Activated naive CD4-positive, alpha-beta T cell treated with anti-CD3 and anti-CD28 coated beads, Interleukin-2, amount 50 U/mL, for 16 hours (primary cell): ENCODE measurements around the gene QKI.
"Not testable (repeated sequence)": the region's sequence is repeated elsewhere in the genome, so short reads cannot be mapped to it uniquely, and the experiment has no call there.

Source experiments
- DNase-seq: peaks from one replicate; pipeline ENCODE4 v3.0.0-alpha.2; 2020

Gene QKI

DNA sequence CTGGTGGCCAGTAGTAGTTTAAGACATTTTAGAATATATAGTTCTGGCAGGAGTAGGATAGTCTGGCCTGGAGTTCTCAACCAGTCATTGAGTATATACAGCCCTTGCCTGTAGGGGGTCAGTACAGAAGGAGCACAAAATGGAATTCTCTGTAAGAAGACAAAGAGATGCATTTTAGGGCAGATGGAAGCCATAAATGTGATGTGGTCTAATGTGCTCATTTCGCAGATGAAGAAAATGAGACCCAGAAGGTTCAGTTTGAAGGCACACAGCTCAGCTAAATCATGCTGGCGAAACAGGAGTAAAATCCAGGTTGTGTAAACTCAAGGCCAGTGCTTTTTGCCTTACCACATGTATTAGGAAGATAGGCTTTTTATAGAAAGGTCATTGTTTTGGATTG is 29.6 kb downstream of the QKI start:
- DNase-seq = no peak

DNA sequence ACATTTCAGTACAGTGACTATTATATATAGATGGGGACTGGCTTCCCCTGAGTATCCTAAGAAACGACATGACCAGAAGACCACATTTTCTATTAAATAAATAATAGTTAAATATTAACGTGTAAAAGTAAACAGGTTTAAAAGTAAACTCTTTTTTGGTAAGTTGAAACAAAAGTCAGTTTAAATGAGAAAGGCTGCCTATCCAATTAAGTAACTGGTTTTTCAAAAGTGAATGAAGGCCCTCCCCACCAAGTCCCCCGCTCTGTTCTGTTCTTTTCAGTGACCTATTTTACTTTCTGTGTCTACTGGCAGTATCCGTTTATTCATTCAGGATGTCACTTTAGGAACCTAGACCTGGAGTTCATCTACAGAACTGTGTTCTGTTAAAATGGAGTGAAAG is 32.0 kb downstream of the QKI start:
- DNase-seq = no peak

DNA sequence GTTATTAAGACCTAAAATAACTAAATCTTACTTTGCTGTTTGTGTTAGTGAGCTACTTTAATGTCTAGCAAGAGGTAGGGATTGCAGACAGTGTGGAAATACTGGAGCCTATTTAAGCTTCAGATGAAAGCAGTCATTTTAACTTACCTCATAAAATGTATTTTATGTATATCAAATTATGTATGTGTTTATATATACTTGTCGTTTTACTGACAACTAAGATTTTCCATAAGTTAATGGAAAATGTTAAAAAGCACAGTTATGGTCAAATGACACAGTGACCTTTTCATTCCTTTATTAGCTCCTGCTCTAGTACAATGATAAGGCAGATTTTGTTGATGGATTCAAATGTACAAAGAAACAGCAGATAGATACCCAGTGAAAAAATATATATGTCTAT is 34.6 kb downstream of the QKI start:
- no peak for DNase-seq

DNA sequence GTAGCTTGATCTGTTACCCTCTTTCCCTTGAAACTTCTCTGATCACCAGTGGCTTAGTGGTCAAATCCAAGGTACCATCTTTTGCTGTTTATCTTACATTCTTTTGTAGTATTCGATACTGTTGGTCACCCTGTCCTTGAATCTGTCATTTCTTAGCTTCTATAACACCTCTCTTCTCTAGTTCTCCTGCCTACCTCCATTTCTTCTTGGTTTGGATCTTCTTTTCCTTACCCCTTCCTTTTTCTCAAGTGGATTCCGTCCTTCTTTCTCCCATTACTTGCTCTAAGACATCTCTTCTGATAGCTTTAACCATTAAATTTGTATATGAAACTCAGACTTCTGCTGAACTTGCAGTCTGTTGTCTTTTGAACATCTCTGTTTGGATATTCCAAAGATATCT is 39.9 kb downstream of the QKI start:
- DNase-seq = no peak

DNA sequence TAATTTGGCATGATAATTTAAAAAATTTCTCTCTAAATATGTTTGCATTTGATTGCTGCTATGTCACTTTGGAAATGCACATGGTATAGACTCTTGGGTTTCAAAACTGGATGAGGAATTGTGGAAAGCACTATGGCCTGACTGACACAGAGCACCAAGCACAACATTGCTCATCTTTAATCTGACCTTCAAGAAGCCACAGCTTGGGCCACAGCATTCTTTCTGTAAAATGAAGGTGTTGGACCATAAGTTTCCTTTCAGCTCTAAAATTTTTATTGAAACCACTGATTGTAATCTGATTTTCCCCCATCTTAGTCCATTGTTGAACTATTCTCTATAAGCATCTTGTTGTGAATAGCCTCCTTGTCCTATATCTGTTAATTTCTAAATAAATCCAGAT is 41.0 kb downstream of the QKI start:
- no peak for DNase-seq

DNA sequence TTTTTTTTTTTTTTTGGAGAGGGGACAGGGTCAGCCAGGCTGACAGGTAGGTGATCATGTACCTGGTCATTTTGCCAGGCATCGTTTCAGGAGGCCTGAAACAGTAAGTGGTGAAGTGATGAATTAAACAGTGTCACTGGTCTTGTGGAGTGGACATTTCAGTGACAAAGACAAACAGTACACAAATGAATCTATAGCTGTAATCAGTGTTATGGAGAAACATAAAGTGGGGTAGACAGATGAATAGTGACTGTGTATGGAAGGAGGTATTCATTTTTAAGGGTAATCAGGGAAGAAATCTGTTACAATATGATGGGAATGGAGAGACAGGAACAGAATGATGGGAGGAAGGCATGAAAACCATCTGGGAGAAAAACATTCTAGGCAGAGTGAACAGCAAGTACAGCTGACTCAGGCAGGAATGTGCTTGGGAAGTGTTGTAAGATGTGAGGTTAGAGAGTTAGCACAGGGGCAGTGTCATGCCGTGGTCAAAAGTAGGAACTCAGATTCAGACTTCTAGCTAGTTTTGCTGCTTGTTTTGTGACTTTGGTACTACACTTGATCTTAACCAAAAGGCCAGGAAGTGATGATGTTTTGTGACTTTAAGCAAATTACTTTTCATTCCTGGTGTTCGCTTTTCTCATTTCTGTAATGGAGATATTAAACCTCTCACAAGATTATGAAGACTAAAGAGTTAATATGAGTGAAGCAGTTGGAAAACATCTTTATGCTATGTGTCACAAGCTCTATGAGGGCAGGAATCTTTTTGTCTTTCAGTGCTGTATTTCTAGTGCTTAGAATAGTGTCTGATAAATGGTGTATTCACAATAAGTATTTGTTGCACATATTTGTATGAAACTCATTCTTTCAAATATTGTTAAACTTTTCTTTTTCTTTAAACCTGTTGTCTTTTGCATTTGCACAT is 43.4 kb downstream of the QKI start:
- DNase-seq = no peak

DNA sequence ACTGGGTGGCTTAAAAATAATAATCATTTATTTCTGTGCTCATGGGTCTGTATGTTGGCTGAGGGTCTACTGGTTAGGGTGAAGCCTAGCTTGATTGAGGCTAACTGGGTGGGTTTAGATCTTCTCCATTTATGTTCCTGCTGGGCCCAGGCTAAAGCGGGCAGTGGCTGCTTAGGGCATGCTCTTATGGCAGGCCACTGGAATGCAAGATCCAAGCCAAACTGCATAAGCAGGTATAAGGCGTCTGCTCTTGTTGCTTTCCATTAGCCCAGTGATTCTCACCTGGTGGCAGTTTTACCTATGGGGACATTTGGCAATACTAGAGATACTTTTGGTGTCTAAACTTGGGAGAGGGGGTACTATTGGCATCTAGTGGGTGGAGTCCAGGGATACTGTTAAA is 44.5 kb downstream of the QKI start:
- no peak for DNase-seq

DNA sequence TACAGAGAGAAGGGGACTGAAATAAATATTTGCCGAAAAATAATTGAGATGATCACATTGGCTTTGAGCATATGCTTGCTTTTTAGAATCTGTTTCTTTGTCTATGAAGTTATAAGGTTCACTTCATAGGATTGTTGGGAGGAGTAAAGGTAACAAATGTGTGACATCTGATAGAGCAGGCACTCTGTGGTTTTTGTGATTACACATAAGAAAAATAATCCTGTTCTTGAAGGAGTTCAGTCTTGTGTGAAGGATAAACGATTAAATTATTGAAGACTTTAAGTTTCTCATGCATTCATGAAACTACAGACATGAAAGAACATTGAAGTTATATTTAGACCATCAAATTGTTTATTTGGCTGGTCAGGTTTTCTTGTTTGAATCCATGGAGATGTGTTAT is 45.0 kb downstream of the QKI start:
- DNase-seq = no peak

DNA sequence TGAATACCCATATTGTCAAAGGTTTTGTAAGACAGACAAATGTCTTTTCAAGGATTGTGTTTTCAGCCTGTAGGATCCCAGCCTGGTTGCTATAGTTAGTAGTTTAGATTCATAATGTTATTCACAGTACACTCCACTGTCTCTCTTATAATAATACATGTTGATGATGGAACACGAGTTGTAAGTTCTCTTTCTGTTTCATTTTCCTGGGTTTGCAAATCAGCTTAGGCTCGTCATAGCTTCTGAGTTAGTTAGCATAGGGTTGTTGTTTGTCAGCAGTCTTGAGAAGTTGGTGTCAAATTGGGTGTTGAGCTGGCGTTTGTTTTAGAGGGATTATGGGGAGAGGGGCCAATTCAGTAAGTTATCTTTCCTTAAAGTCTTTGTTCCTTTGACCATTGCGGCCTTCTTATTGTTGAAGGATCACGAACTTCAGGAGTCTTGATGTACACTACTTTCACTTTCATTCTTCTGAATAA is 45.8 kb downstream of the QKI start:
- DNase-seq = no peak

DNA sequence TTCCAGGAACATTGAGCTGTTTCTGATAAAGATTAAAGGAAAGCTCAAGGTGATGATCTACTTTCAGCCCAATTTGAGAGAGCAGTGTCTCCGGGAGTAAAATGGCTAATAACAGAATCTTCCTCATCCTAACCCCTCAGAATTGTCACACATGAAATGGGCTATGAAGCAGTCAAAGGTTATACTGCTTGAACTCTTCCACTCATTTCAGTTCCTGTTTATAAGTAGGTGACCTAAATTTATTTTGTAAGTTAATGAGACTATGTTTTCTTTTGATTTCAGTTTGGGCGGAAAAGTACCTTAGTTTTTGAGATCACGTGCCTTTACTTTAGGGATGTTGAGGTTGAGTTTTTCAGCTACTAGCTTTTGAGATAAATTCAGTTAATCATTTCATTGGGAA is 47.2 kb downstream of the QKI start:
- no peak for DNase-seq

DNA sequence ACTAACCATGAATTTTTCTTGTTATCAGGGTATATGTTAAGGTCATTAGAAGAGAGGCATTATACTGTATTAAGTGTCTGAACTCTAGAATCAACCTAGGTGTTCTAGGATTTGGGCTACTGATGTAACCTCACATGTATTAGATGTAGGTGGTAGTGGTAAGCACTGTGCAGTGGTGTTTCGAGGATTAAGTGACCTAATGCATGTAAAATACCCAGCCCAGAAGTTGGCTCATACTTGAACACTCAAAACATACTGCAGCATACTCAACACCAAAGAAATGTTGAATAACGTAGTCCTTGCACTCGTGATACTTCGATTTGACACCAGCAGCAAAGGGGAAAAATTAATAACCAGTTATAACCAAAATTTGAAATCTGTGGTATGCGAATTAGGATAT is 48.7 kb downstream of the QKI start:
- DNase-seq = no peak

DNA sequence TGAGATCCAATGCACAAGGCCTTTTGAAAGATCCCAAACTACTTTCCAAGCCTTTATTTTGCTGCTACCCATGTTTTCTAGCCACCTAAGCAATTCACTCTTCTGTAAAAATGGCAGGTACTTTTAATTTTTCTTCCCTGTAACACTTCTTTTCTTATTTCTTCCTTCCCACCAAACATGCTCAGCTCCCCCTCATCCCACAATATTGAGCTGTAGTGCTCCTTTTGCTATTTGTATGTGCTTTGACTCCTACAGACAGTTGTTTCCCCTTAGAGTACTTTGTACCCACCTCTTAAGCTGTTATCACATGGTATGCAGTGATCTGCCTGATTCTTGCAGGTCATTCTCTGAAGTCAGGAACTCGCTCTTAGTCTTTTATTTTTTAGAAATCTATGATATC is 49.3 kb downstream of the QKI start:
- no peak for DNase-seq

DNA sequence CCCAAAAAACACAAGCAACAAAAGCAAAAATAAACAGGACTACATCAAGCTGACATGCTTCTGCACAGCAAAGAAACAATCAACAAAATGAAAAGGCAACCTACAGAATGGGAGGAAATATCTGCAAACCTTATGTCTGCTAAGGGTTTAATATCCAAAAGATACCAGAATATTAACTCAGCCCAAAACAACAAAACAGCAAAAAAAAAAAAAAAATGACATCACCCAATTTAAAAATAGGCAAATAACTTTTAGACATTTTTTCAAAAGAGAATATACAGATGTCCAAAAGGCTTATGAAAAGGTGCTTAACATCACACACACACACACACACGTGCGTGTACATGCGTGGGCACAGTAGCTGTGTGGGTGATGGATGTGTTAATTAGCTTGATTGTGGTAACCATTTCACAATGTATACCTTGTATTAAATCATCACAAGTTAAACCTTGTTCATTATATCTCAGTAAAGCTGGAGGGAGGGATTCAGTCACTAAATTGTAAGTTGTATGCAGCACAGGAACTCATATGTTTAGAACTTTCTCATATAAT is 52.4 kb downstream of the QKI start:
- DNase-seq = no peak

DNA sequence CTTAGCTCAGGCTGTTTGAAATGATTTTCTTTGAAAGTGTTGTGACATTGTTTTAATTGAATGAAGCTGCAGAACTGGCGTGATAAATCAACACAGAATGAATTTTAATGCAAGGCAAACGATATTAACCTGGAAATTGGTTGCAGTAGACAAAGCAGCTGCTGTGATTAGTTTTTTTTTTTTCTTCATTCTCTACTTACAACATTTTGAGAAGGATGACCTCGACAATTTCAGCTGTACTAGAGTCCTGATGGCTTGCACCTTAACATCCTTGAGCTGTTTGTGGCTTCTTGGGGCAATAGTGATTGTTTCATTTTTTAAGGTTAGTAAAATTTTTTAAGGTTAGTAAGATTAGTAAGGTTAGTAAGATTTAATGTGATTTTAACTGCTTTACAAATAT is 54.2 kb downstream of the QKI start:
- no peak for DNase-seq

DNA sequence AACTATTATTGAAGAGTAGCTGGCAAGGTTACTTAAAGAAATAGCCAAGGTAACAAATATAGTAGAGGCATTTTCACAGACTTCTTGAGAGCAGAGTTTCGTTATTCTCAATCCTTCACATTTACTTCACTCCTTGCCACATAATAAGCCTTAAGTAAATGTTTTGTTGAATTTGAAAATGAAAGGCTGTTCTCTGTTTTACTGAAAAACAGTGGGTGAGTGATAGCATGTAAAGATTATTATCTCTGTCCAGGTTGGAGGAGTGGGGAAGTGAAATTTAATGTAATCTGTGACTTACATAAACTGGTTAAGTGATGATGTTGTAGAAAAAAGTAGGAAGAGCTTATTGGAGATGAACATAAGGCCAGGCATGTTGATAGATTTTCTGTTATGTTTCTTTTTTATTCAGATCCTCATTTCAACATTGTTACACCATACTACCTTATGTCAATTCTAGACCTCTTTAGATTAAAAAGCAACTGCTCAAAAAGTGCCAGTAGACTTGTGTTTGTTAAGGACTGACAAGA is 55.0 kb downstream of the QKI start:
- DNase-seq = no peak

DNA sequence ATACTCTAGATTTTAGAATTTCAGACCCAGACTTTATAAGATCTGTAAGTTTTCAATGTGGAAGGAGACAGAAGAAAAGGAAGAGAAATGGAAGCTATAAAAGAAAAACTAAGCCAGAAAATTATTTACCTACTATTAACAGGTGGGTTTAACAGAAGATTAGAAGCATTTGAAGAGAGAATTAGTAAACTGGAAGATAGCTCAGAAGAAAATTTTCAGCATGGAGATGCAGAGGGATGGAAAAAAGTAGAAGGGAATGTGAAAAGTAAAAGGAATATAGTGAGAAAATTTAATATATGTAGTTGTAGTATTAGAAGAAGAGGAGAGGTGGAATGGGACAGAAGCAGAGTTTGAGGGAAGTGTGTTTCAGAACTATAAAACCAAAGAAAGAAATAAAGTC is 56.1 kb downstream of the QKI start:
- no peak for DNase-seq

DNA sequence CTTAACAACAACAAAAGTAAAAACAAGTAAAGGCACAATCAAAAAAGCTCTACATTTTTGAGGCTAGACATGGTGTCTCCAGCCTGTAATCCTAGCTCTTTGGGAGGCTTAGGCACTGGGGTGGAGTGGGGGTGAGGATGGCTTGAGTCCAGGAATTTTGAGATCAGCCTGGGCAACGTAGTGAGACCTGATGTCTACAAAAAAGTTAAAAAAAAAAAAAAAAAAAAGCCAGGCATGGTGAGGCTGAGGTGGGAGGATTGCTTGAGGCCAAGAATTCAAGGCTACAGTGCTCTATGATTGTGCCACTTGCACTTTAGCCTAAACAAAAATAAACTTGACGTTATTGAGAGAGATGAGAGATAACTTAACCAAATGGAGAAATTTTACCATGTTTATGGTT is 60.1 kb downstream of the QKI start:
- DNase-seq = no peak

DNA sequence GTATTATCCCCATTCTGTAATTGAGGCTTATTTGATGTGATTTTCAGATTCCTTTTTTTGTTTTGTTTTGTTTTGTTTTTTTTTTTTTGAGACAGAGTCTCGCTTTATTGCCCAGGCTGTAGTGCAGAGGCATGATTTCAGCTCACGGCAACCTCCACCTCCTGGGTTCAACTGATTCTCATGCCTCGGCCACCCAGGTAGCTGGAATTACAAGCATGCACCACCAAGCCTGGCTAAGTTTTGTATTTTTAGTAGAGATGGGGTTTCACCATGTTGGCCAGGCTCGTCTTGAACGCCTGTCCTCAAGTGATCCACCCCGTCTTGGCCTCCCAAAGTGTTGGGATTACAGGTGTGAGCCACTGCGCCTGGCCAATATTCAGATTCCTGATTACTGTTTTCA is 62.4 kb downstream of the QKI start:
- not testable (repeated sequence) for DNase-seq

DNA sequence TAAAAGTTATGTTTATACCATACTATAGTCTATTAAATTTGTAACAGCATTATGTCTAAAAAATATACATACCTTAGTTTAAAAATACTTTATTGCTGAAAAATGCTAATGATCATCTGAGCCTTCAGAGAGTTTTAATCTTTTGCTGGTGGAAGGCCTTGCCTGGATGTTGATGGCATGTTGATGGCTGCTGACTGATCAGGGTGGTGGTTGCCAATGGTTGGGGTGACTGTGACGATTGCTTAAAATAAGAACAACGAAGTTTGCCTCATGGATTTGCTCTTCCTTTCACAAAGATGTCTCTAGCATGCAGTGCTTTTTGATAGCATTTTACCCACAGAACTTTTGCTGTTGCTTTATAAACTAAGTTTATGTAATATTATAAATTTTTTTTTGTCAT is 68.6 kb downstream of the QKI start:
- DNase-seq = no peak

DNA sequence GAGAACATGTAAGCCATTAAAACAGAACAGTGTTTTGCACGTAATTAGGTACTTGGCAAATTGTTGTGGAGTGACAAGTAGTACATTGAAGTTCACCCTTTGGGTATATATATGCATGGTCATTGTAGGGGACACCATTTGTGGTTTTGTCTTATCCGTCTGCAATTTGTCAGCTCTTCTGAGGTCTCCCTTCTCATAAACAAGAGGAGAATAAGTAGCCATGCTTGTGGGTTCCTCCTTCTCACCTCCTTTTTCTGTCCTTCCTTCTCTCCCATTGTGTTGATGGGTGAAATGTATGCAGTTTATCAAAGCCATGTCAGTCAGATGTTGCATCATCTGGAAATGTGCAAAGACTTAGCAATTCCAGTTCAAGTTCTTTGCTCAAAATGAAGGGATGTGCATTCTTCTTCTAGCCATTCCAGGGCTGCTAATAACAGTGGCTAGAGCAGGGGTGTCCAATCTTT is 70.9 kb downstream of the QKI start:
- no peak for DNase-seq

DNA sequence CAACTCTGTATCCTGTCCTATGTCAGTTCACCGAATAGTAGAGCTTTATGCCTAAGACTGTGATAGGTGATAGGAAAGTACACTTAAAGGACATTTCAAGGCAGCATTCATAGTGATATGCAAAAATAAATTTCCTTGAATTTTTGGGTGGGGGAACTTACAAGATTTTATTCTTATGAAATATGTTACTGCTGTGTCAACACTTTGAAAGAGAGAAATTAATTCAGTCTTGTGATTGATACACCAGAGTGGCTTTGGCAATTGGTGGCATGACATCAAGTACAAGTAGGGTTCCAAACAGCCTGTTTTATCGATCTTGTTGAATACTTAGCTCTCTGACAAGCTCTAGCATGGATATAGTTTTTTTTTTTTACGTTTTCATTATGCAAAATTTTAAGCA is 72.3 kb downstream of the QKI start:
- no peak for DNase-seq

DNA sequence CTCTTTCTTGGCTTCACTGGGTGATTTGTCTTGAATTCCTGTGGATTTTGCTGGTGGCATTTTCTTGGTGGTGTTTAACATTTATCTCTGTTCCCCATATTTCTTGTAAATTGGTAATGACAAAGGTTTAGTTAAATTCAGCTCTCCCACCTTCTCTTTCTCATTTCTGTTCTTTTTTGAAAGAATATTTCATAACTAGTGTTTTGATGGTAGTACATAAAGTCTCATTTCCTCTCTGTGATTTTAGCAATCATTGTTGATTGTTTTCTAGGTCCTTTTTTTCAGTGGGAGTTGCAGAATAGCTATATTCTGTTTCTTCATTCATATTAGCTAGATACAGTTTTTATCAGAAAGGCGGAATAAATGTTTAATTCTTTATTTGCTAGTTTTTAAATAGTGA is 73.1 kb downstream of the QKI start:
- no peak for DNase-seq

DNA sequence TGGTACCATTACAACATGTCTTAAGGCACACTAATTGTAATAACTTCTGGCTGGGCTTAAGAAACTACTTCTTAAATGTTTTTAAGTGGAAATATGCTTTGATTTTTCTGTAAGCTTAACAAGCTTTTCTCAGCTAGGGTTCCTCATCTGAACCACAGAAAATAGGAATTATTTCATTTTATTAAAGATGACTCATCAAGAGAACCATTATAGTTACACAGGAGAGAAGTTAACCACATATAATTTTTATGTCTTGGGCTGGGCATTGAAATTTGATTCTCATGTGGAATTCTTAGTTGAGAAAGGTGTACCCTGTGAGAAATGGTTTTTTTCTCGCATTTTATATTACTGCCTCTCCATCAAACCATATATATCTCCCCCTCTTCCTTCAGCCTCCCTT is 75.1 kb downstream of the QKI start:
- DNase-seq = no peak

DNA sequence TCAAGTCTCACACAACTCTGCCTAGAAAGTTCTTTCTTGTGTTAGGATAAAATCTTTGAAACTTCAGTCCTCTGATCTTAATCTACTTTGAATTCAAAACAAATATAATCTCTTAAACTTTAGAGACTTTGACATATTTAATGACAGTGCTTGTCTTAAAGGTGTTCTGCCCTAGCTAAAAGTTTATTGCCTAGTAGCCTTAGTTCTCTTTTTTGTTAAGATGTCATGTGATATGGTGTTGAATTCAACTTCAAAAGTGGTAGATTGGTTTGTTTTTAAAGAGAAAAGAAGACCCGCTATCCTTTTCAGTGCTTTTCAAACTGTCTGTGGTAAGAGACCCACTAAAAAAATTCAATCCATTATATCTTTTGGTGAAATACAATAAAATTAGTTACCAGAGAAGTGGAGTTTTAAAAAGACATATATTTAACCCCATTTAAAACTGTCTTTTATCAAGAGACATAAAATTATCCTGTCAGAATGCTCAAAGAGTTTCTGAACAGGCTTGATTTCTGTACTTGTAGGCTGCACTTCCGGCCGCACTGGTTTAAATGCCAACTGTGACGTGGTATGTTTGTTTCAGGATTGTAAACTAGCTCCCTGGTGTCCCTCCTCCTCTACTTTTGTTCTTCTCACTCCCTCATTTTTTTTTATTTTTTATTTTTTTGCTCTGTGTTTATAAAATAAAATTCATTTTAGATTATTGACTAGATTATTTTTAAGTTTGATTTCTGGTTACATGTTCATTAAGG is 76.5 kb downstream of the QKI start:
- DNase-seq = no peak
